ENCODE data around the gene KASH5. TPM values are rescaled to one million over a fixed set of nuclear protein-coding genes. Genes with fewer than 3 reads are reported as not detected.
A peak's percentile ranks its signal among the peaks of the same experiment; 100 is the strongest.

Gene KASH5
- total and polyA plus RNA-seq, 2 experiments from 2014 or later, result 0.44 TPM; not detected in 1

DNA sequence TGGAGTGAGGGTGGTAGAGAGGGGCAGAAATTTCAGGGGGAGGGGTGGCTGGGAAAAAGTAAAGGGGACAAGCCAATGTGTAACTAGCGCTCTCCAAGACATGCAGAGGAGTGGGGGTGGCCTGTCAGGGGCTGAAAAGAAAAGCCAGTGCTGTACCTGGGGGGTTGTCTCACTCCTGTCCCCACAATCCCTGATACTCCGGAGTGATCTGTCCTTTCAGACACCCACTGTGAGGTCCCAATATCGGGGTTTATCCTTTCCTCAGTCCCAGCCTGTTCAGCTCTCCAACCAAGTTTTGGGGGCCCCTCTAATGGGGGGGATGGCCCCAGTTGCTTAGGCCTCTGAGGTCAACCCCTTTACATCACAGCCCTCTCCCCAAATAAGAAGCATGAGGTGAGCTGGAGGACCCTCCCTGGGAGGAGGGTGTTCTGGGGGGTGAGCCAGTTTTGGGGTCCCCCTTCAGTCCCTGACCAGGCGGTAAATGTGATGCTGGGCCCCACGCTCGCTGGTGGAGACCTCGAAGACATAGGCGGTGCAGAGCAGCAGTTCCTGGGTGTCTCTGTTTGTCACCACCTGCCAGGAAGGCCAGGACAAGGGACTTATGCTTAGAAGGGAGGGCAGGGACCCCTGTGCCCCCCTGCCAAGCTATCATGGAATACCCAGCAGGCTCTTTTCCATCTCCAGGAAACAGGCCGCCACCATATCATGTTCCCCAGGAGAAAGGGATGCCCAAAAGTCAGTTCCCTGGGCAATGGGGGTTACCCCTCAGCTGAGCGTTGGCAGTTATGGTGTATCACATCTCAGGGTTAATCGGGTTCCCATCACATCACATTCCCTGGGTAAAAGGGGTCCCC is 47.0 kb upstream of the KASH5 start:
- TF ChIP-seq EZH2phosphoT487 (IDR thresholded peaks at IDR 0.05; ENCODE audit: unreplicated experiment) (no peak), STAT1 (IDR thresholded peaks at IDR 0.05; ENCODE audit: unreplicated experiment) (no peak), NANOG (IDR thresholded peaks at IDR 0.05; ENCODE audit: borderline replicate concordance) (no peak), CREB1 (CRISPR knock-in tag; IDR thresholded peaks at IDR 0.05; ENCODE audit: low read depth) (no peak), ZNF114 (CRISPR knock-in tag; IDR thresholded peaks at IDR 0.05) (no peak)
- TF ChIP-seq, protein P1, sequence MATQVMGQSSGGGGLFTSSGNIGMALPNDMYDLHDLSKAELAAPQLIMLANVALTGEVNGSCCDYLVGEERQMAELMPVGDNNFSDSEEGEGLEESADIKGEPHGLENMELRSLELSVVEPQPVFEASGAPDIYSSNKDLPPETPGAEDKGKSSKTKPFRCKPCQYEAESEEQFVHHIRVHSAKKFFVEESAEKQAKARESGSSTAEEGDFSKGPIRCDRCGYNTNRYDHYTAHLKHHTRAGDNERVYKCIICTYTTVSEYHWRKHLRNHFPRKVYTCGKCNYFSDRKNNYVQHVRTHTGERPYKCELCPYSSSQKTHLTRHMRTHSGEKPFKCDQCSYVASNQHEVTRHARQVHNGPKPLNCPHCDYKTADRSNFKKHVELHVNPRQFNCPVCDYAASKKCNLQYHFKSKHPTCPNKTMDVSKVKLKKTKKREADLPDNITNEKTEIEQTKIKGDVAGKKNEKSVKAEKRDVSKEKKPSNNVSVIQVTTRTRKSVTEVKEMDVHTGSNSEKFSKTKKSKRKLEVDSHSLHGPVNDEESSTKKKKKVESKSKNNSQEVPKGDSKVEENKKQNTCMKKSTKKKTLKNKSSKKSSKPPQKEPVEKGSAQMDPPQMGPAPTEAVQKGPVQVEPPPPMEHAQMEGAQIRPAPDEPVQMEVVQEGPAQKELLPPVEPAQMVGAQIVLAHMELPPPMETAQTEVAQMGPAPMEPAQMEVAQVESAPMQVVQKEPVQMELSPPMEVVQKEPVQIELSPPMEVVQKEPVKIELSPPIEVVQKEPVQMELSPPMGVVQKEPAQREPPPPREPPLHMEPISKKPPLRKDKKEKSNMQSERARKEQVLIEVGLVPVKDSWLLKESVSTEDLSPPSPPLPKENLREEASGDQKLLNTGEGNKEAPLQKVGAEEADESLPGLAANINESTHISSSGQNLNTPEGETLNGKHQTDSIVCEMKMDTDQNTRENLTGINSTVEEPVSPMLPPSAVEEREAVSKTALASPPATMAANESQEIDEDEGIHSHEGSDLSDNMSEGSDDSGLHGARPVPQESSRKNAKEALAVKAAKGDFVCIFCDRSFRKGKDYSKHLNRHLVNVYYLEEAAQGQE (IDR thresholded peaks at IDR 0.05; ENCODE audit: unreplicated experiment), result no peak
- TF ChIP-seq, protein P2, sequence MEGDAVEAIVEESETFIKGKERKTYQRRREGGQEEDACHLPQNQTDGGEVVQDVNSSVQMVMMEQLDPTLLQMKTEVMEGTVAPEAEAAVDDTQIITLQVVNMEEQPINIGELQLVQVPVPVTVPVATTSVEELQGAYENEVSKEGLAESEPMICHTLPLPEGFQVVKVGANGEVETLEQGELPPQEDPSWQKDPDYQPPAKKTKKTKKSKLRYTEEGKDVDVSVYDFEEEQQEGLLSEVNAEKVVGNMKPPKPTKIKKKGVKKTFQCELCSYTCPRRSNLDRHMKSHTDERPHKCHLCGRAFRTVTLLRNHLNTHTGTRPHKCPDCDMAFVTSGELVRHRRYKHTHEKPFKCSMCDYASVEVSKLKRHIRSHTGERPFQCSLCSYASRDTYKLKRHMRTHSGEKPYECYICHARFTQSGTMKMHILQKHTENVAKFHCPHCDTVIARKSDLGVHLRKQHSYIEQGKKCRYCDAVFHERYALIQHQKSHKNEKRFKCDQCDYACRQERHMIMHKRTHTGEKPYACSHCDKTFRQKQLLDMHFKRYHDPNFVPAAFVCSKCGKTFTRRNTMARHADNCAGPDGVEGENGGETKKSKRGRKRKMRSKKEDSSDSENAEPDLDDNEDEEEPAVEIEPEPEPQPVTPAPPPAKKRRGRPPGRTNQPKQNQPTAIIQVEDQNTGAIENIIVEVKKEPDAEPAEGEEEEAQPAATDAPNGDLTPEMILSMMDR (conservative IDR thresholded peaks at IDR 0.05; ENCODE audit: low read depth in 2 of 2), result no peak
- Mint-ChIP-seq H3K4me3 (no peak overlapping the region), H3K27me3 (ENCODE audit: insufficient read depth, low read depth, poor library complexity) (peaks cover 31% of the 10 kb centered on the region), H3K9me3 (no peaks in the 10 kb centered on the region; the same call in 1 of the 3 replicates), H3K27ac (no peak overlapping the region), H3K36me3 (ENCODE audit: low read depth) (peaks cover 64% of the 10 kb centered on the region), H3K4me1 (peaks cover 18% of the 10 kb centered on the region)
- Histone ChIP-seq H3K27me3 (ENCODE audit: insufficient read depth) (peaks cover 19% of the 10 kb centered on the region), H3K4me2 (no peak overlapping the region), H2AFZ (no peak overlapping the region), H3K4me1 (ENCODE audit: insufficient read depth) (peaks cover 15% of the 10 kb centered on the region), H3K4me3 (no peak overlapping the region), H3K27ac (ENCODE audit: low read depth) (0 out of 2 replicates have a peak overlapping the region, but pooled peaks have one; percentile 79), H3K9me2 (ENCODE audit: insufficient read depth) (no peaks in the 10 kb centered on the region), H3F3A (replicated peaks; ENCODE audit: low read depth) (peaks cover 19% of the 10 kb centered on the region; the same call in 1 of the 2 replicates), H4K20me1 (replicated peaks; ENCODE audit: insufficient read depth) (peaks cover 14% of the 10 kb centered on the region; the same call in 1 of the 2 replicates), H3K36me3 (ENCODE audit: insufficient read depth) (peaks cover 38% of the 10 kb centered on the region), H3K79me2 (replicated peaks; ENCODE audit: insufficient read depth) (no peaks in the 10 kb centered on the region)
- ATAC-seq, result no peak
- DNase-seq (ENCODE audit: low spot score), result no peak

DNA sequence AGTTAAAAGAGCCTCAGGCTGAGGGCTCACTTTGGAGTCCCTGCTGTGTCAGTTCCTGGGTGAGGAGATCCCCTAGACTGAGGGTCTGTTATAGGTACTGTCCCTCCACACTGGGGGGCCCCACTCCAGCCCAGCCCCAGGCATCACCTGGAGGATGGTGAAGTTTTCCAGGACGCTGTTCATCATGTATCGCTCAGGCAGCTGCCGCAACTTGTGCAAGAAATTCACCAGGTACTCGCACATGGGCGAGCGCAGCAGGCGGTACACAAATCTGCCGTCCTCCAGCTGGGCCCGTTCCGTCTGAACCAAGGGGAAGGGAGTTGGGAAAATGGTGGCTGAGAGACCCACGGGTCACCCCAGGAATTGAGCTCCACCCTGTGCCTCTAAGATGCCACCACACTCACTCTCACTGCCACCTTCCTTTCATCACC is 45.7 kb upstream of the KASH5 start:
- Histone ChIP-seq H2AFZ (no peak overlapping the region), H3K27ac (ENCODE audit: low read depth) (no peak overlapping the region), H3K4me2 (no peak overlapping the region), H3F3A (replicated peaks; ENCODE audit: low read depth) (peaks cover 18% of the 10 kb centered on the region; the same call in 1 of the 2 replicates), H4K20me1 (replicated peaks; ENCODE audit: insufficient read depth) (peaks cover 12% of the 10 kb centered on the region; the same call in 1 of the 2 replicates), H3K4me3 (no peak overlapping the region), H3K36me3 (ENCODE audit: insufficient read depth) (peaks cover 48% of the 10 kb centered on the region), H3K27me3 (ENCODE audit: insufficient read depth) (peaks cover 7% of the 10 kb centered on the region), H3K79me2 (replicated peaks; ENCODE audit: insufficient read depth) (no peaks in the 10 kb centered on the region), H3K4me1 (ENCODE audit: insufficient read depth) (peaks cover 13% of the 10 kb centered on the region), H3K9me2 (ENCODE audit: insufficient read depth) (no peaks in the 10 kb centered on the region)
- ATAC-seq (no peak), DNase-seq (ENCODE audit: low spot score) (no peak)
- peak overlapping the region; percentile 8; the same call in 1 of the 2 replicates for H3K27ac Mint-ChIP-seq
- H3K4me1 Mint-ChIP-seq, result peaks cover 18% of the 10 kb centered on the region
- no peak overlapping the region for H3K4me3 Mint-ChIP-seq
- peaks cover 76% of the 10 kb centered on the region for H3K36me3 Mint-ChIP-seq (ENCODE audit: low read depth)
- peaks cover 23% of the 10 kb centered on the region for H3K27me3 Mint-ChIP-seq (ENCODE audit: insufficient read depth, low read depth, poor library complexity)
- no peaks in the 10 kb centered on the region; the same call in 1 of the 3 replicates for H3K9me3 Mint-ChIP-seq
- no peak for TF ChIP-seq ZNF331 (CRISPR knock-in tag; IDR thresholded peaks at IDR 0.05; ENCODE audit: low read depth)
- TF ChIP-seq, protein P1 (IDR thresholded peaks at IDR 0.05; ENCODE audit: unreplicated experiment), result no peak

Measured in GM23338 (cell line).